ENCODE measurements around the gene ZW10. TPM values are rescaled to one million over a fixed set of nuclear protein-coding genes. Genes with fewer than 3 reads are reported as not detected.

Gene ZW10
- total RNA-seq, 4 donors from 2014 or later = 17.3 to 24.3 (median 20.2) TPM

- DNase-seq (no peak), ATAC-seq (no peak)
- intact Hi-C loops (cut with DNase I; ENCODE audit: low total_unique reads) = no loop called here
- Histone ChIP-seq H3K4me3 (no peak overlapping the region), H3K27ac (no peak overlapping the region), H3K4me1 (no peaks in the 10 kb centered on the region), H3K9me3 (no peaks in the 10 kb centered on the region), H3K36me3 (no peaks in the 10 kb centered on the region), H3K27me3 (no peaks in the 10 kb centered on the region)
- in situ Hi-C loops (cut with MboI; ENCODE audit: low sequenced_read_pairs in 4 of 4) = no loop called here
- TF ChIP-seq, protein P1, sequence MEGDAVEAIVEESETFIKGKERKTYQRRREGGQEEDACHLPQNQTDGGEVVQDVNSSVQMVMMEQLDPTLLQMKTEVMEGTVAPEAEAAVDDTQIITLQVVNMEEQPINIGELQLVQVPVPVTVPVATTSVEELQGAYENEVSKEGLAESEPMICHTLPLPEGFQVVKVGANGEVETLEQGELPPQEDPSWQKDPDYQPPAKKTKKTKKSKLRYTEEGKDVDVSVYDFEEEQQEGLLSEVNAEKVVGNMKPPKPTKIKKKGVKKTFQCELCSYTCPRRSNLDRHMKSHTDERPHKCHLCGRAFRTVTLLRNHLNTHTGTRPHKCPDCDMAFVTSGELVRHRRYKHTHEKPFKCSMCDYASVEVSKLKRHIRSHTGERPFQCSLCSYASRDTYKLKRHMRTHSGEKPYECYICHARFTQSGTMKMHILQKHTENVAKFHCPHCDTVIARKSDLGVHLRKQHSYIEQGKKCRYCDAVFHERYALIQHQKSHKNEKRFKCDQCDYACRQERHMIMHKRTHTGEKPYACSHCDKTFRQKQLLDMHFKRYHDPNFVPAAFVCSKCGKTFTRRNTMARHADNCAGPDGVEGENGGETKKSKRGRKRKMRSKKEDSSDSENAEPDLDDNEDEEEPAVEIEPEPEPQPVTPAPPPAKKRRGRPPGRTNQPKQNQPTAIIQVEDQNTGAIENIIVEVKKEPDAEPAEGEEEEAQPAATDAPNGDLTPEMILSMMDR (IDR thresholded peaks at IDR 0.05 in 4 of 5, conservative IDR thresholded peaks at IDR 0.05 in 1 of 5) = no peak
- TF ChIP-seq POLR2A (IDR thresholded peaks at IDR 0.05) = no peak
These were observed 89.9 kb downstream of the ZW10 start for GRCh38 chr11:113683481-113684046.

Other genes with a start within 250 kb of the ZW10 start
- under 1 TPM in 3 of 4 donors, not detected in 1; 0.24 to 0.61 (median 0.36) TPM for gene TMPRSS5, start 67.4 kb downstream of the ZW10 start, total RNA-seq
- not detected for gene CLDN25, start 6.1 kb upstream of the ZW10 start, total RNA-seq
- gene USP28, start 101.9 kb upstream of the ZW10 start, total RNA-seq = 100 to 1,000 TPM in 1 of 4 donors, 10 to 100 TPM in 3; 56.7 to 141 (median 80.4) TPM
- gene HTR3B, start 131.1 kb upstream of the ZW10 start, total RNA-seq = not detected
- gene HTR3A, start 201.4 kb upstream of the ZW10 start, total RNA-seq = not detected